Progenitor cell of endocrine pancreas (in vitro differentiated cells): ENCODE results near the gene CEMIP2. TPM values are rescaled to one million over a fixed set of nuclear protein-coding genes. Genes with fewer than 3 reads are reported as not detected.

Source experiments
- DNase-seq: peaks from one replicate; pipeline ENCODE4 v3.0.0; 2021; ENCODE audit warnings: low spot score; ENCODE audit not compliant: unreplicated experiment
- H3K27ac Mint-ChIP-seq: 2 replicates; pipeline ENCODE4 v1.8.0; 2021; ENCODE audit warnings: mild to moderate bottlenecking, moderate library complexity, mixed read lengths
- H3K27me3 Mint-ChIP-seq: 2 replicates; pipeline ENCODE4 v1.8.0; 2021; ENCODE audit warnings: mixed read lengths
- H3K36me3 Mint-ChIP-seq: 2 replicates; pipeline ENCODE4 v1.8.0; 2022; ENCODE audit warnings: mixed read lengths; ENCODE audit not compliant: insufficient read depth
- H3K4me1 Mint-ChIP-seq: 2 replicates; pipeline ENCODE4 v1.8.0; 2021; ENCODE audit warnings: low read depth, mixed read lengths
- H3K4me3 Mint-ChIP-seq: 2 replicates; pipeline ENCODE4 v1.8.0; 2021; ENCODE audit warnings: low read depth, mild to moderate bottlenecking, moderate library complexity, mixed read lengths
- H3K9me3 Mint-ChIP-seq: 2 replicates; pipeline ENCODE4 v1.8.0; 2021; ENCODE audit warnings: low read depth, mixed read lengths
- CTCF ChIP-seq: fragments of 200-600 bp; sonication (generic); IDR thresholded peaks from one replicate; pipeline ENCODE4 v1.5.0; 2021; ENCODE audit warnings: antibody characterized with exemption, mild to moderate bottlenecking; ENCODE audit not compliant: unreplicated experiment
- total RNA-seq: library from RNA; stranded (reverse); gene quantifications from 2 replicates; pipeline ENCODE4 v1.2.1, GENCODE V29; 2021

CEMIP2 gene
- total RNA-seq, 1 donor from 2014 or later, result 56.7 TPM

GRCh38 chr9:71761938-71762353 lies 6.4 kb downstream of the CEMIP2 start:
- no peaks in the 10 kb centered on the region for H3K27me3 Mint-ChIP-seq
- DNase-seq, result no peak
- no peaks in the 10 kb centered on the region for H3K9me3 Mint-ChIP-seq
- no peaks in the 10 kb centered on the region for H3K36me3 Mint-ChIP-seq
- peaks cover 70% of the 10 kb centered on the region for H3K4me1 Mint-ChIP-seq
- no peak for TF ChIP-seq CTCF
- H3K27ac Mint-ChIP-seq, result no peak overlapping the region
- no peak overlapping the region for H3K4me3 Mint-ChIP-seq

- DNase-seq, result no peak
- H3K4me1 Mint-ChIP-seq, result peaks cover 67% of the 10 kb centered on the region
- H3K9me3 Mint-ChIP-seq, result no peaks in the 10 kb centered on the region
- no peaks in the 10 kb centered on the region for H3K27me3 Mint-ChIP-seq
- no peak overlapping the region for H3K4me3 Mint-ChIP-seq
- no peak for TF ChIP-seq CTCF
- H3K36me3 Mint-ChIP-seq, result no peaks in the 10 kb centered on the region
- peak overlapping the region; percentile 38 for H3K27ac Mint-ChIP-seq
Measured at GRCh38 chr9:71760901-71761300, 7.4 kb downstream of the CEMIP2 start.

GRCh38 chr9:71758785-71759184 lies 9.5 kb downstream of the CEMIP2 start:
- peaks cover 52% of the 10 kb centered on the region for H3K4me1 Mint-ChIP-seq
- no peaks in the 10 kb centered on the region for H3K36me3 Mint-ChIP-seq
- no peaks in the 10 kb centered on the region for H3K27me3 Mint-ChIP-seq
- DNase-seq, result no peak
- peak overlapping the region; percentile 88 for H3K27ac Mint-ChIP-seq
- H3K4me3 Mint-ChIP-seq, result no peak overlapping the region
- H3K9me3 Mint-ChIP-seq, result no peaks in the 10 kb centered on the region
- no peak for TF ChIP-seq CTCF

- H3K27me3 Mint-ChIP-seq, result no peaks in the 10 kb centered on the region
- peaks cover 47% of the 10 kb centered on the region for H3K4me1 Mint-ChIP-seq
- H3K4me3 Mint-ChIP-seq, result peak overlapping the region; percentile 42
- H3K36me3 Mint-ChIP-seq, result no peaks in the 10 kb centered on the region
- H3K9me3 Mint-ChIP-seq, result no peaks in the 10 kb centered on the region
- DNase-seq, result no peak
- TF ChIP-seq CTCF, result no peak
- peak overlapping the region; percentile 88 for H3K27ac Mint-ChIP-seq
Measured at GRCh38 chr9:71758277-71758676, 10.0 kb downstream of the CEMIP2 start.

GRCh38 chr9:71756753-71757152 lies 11.6 kb downstream of the CEMIP2 start:
- no peak for DNase-seq
- no peak for TF ChIP-seq CTCF
- Mint-ChIP-seq H3K4me1 (peaks cover 47% of the 10 kb centered on the region), H3K27me3 (no peaks in the 10 kb centered on the region), H3K4me3 (no peak overlapping the region), H3K9me3 (no peaks in the 10 kb centered on the region), H3K36me3 (peaks cover 2% of the 10 kb centered on the region), H3K27ac (peak overlapping the region; percentile 63)
